GM12864 (cell line): ENCODE data around the gene OSBP2.

ENCODE experiments used
- DNase-seq: peaks from one replicate; pipeline ENCODE4 v3.0.0-alpha.2; 2011; ENCODE audit warnings: low read depth
- H3K4me3 ChIP-seq: 2 replicates; pipeline ENCODE4 v1.5.1; 2011; ENCODE audit warnings: mild to moderate bottlenecking, low read depth, low read length, control low read depth
- CTCF ChIP-seq: IDR thresholded peaks from 2 replicates; pipeline ENCODE4 v1.5.1; 2011; ENCODE audit warnings: low read depth, mild to moderate bottlenecking, moderate library complexity, low read length, control low read depth, inconsistent platforms; ENCODE audit errors: missing control alignments

OSBP2 gene

GRCh38 chr22:30855677-30856518 is 161.2 kb downstream of the OSBP2 start:
- no peak for TF ChIP-seq CTCF
- no peak for DNase-seq
- no peak overlapping the region for H3K4me3 ChIP-seq

- DNase-seq, result no peak
- TF ChIP-seq CTCF, result no peak
- H3K4me3 ChIP-seq, result no peak overlapping the region
Measured at GRCh38 chr22:30856741-30857502, 162.2 kb downstream of the OSBP2 start.

- no peak for DNase-seq
- H3K4me3 ChIP-seq, result no peak overlapping the region
- no peak for TF ChIP-seq CTCF
Measured at GRCh38 chr22:30857791-30858190, 163.1 kb downstream of the OSBP2 start.

GRCh38 chr22:30858976-30859713 is 164.5 kb downstream of the OSBP2 start:
- no peak for TF ChIP-seq CTCF
- DNase-seq, result no peak
- no peak overlapping the region for H3K4me3 ChIP-seq

- no peak for DNase-seq
- TF ChIP-seq CTCF, result no peak
- H3K4me3 ChIP-seq, result no peak overlapping the region
Measured at GRCh38 chr22:30859714-30860095, 165.0 kb downstream of the OSBP2 start.

GRCh38 chr22:30860176-30861105 is 165.8 kb downstream of the OSBP2 start:
- no peak for DNase-seq
- no peak for TF ChIP-seq CTCF
- H3K4me3 ChIP-seq, result no peak overlapping the region
